Activated naive CD8-positive, alpha-beta T cell treated with anti-CD3 and anti-CD28 coated beads, Interleukin-2, amount 10 ng/mL, durations not matched to agents 7 days and 5 days (primary cell): Measurements from ENCODE around the gene IFIT2. TPM values are rescaled to one million over a fixed set of nuclear protein-coding genes. Genes with fewer than 3 reads are reported as not detected.
"Not testable (repeated sequence)": the region's sequence is repeated elsewhere in the genome, so short reads cannot be mapped to it uniquely, and the experiment has no call there.

Experiments
- ATAC-seq: fragments of 150-1000 bp; cut with Tn5 transposase; one replicate; pipeline ENCODE4 v1.10.0; 2021; ENCODE audit warnings: low read depth, moderate library complexity
- POLR2A ChIA-PET: fragments of 350-600 bp; sonication (Branson Sonifier 250); formaldehyde crosslinking; loops from one replicate; lab custom pipeline; 2021; ENCODE audit warnings: antibody characterized with exemption; lab: Charles Lee
- DNase-seq: peaks from one replicate; pipeline ENCODE4 v3.0.0; 2021
- H3K27ac Mint-ChIP-seq: one replicate; pipeline ENCODE4 v1.8.0; 2022; ENCODE audit warnings: mild to moderate bottlenecking, mixed read lengths
- H3K27me3 Mint-ChIP-seq: one replicate; pipeline ENCODE4 v1.8.0; 2022; ENCODE audit warnings: mild to moderate bottlenecking, moderate library complexity, mixed read lengths
- H3K36me3 Mint-ChIP-seq: one replicate; pipeline ENCODE4 v1.8.0; 2021; ENCODE audit warnings: mild to moderate bottlenecking, mixed read lengths
- H3K4me1 Mint-ChIP-seq: one replicate; pipeline ENCODE4 v1.8.0; 2021; ENCODE audit warnings: mixed read lengths
- H3K4me3 Mint-ChIP-seq: one replicate; pipeline ENCODE4 v1.8.0; 2022; ENCODE audit warnings: mild to moderate bottlenecking, moderate library complexity, mixed read lengths
- H3K9me3 Mint-ChIP-seq: one replicate; pipeline ENCODE4 v1.8.0; 2021; ENCODE audit warnings: mixed read lengths
- total RNA-seq, 2 experiments: library from RNA; stranded (reverse); gene quantifications; one replicate each; pipeline ENCODE4 v1.2.3, GENCODE V29; 2021

IFIT2 gene
- total RNA-seq, 2 experiments from 2014 or later, result 18.5 to 21.6 TPM

- peaks cover 17% of the 10 kb centered on the region for H3K4me1 Mint-ChIP-seq
- no peaks in the 10 kb centered on the region for H3K9me3 Mint-ChIP-seq
- H3K27me3 Mint-ChIP-seq, result no peaks in the 10 kb centered on the region
- H3K27ac Mint-ChIP-seq, result no peak overlapping the region
- POLR2A ChIA-PET, result interaction anchor here (1.3 to 1.6 kb wide), 2 partner anchors 10 to 14 kb away, joined by 3 read pairs; no protein-coding TSS in a partner anchor
- ATAC-seq, result no peak
- no peak for DNase-seq
- peaks cover 59% of the 10 kb centered on the region for H3K36me3 Mint-ChIP-seq
- no peak overlapping the region for H3K4me3 Mint-ChIP-seq
Measured at GRCh38 chr10:89341649-89342048, 39.8 kb downstream of the IFIT2 start.

DNA sequence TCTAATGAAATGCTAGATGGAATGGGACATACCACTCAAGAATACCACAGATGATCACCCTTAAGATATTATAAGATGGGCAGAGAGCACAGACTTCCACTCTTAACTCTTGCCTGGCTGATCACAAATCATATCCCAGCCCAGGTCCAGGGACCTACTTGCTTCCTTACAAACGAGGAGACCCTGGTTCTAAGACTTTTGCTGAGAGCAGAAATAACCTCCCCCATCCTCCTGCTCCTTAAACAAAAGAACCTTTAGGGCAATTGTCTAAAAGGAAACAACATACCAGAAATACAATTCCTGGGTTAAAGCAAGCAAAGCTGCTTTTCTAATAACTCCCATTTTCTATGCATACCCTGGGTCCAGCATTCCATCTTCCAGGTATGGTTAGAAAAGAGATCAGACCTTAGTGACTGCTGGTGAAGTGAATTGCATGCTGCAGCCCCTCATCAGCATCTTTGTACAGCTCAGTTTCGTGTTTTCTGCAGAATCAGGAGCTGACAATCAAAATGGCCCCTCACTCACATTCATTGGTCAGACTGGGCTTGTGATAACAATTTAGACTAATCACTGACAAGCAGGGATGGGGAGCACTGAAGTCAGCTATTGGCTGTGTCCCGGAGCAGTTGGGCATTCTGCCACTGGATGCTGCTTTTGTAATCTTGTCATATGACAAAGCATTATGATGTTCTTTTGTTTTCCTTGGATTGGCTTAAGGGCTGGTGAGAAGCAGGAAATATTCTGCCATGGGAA lies 40.5 kb downstream of the IFIT2 start:
- Mint-ChIP-seq H3K27ac (no peak overlapping the region), H3K4me3 (no peak overlapping the region), H3K9me3 (no peaks in the 10 kb centered on the region), H3K4me1 (peaks cover 11% of the 10 kb centered on the region), H3K36me3 (peaks cover 53% of the 10 kb centered on the region), H3K27me3 (no peaks in the 10 kb centered on the region)
- ATAC-seq (no peak), DNase-seq (no peak)
- POLR2A ChIA-PET, result interaction anchor here (1.6 kb wide), 1 partner anchor 13 kb away, joined by 3 read pairs; no protein-coding TSS in a partner anchor

DNA sequence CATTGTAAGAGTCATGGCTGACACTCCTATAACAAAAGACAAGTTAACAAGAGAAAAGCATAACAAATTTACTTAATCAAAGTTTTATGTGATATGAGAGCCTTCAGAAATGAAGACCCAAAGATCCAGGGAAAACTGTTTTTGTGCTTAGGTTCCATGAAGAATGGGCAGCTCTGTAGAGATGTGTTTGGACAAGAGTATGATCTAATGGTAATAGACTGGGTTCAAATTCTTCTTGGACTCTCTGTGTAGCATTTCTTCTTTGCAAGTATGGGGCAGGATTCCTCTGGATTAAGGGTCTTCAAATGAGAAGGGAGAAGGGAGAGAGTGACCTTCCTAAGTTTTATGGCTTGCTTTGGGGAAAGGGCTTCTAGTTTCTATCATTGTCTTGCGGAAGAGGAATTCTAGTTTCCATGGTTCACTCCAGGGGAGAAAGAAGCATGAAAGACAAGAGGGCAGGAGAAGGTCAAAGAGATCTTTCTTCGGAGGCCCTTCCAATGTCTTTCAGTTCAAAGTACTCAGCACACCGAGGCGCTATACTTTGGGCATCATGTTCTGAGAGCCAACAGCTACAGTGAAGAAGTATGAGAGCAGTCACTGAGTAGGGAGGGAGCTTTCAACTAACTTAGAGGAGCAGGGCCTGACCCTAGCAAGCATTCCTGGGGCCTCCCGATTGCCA lies 41.4 kb downstream of the IFIT2 start:
- Mint-ChIP-seq H3K27me3 (peaks cover 4% of the 10 kb centered on the region), H3K9me3 (no peaks in the 10 kb centered on the region), H3K4me3 (no peak overlapping the region), H3K36me3 (peaks cover 48% of the 10 kb centered on the region), H3K4me1 (peaks cover 5% of the 10 kb centered on the region), H3K27ac (no peak overlapping the region)
- no peak for DNase-seq
- ATAC-seq, result no peak
- POLR2A ChIA-PET, result interaction anchor here (0.8 to 1.5 kb wide), 2 partner anchors 12 to 71 kb away, joined by 4 to 5 read pairs; partner anchors contain the start of gene IFIT5

GRCh38 chr10:89344156-89344555 lies 42.3 kb downstream of the IFIT2 start:
- POLR2A ChIA-PET, result interaction anchor here (0.8 to 1.5 kb wide), 2 partner anchors 13 to 70 kb away, joined by 4 to 5 read pairs; partner anchors contain the start of gene IFIT5
- H3K4me3 Mint-ChIP-seq, result no peak overlapping the region
- peaks cover 3% of the 10 kb centered on the region for H3K4me1 Mint-ChIP-seq
- H3K27me3 Mint-ChIP-seq, result peaks cover 4% of the 10 kb centered on the region
- H3K36me3 Mint-ChIP-seq, result peaks cover 39% of the 10 kb centered on the region
- DNase-seq, result no peak
- ATAC-seq, result no peak
- H3K9me3 Mint-ChIP-seq, result no peaks in the 10 kb centered on the region
- no peak overlapping the region for H3K27ac Mint-ChIP-seq

DNA sequence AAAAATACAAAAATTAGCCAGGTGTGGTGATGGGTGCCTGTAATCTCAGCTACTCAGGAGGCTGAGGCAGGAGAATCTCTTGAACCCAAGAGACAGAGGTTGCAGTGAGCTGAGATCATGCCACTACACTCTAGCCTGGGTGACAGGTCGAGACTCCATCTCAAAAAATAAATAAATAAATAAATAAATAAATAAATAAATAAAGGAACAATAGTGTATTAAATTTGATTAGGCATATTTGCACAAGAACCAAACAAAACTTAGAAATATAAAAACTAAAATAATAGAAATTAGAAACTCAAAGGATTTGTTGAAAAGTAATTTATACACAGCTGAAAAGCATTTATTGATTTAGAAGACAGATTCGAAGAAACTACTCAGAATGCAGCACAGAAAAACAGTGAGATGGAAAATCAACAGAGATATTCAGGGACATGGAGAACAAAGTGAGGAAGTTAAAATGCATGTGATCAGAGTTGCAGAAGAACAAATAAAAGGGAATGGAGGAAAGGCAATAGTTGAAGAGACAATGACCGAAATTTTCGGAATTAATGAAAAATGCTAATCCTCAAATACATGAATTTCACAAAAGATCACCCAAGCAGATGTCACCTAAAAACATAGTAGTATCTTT lies 43.6 kb downstream of the IFIT2 start:
- H3K27me3 Mint-ChIP-seq, result peaks cover 4% of the 10 kb centered on the region
- DNase-seq (no peak), ATAC-seq (no peak)
- peaks cover 26% of the 10 kb centered on the region for H3K36me3 Mint-ChIP-seq
- no peak overlapping the region for H3K27ac Mint-ChIP-seq
- POLR2A ChIA-PET, result no interaction called here
- H3K9me3 Mint-ChIP-seq, result no peaks in the 10 kb centered on the region
- H3K4me3 Mint-ChIP-seq, result no peak overlapping the region
- peaks cover under 1% of the 10 kb centered on the region for H3K4me1 Mint-ChIP-seq

- Mint-ChIP-seq H3K4me3 (no peak overlapping the region), H3K27me3 (peaks cover 4% of the 10 kb centered on the region)
Measured at GRCh38 chr10:89346405-89347254, 44.8 kb downstream of the IFIT2 start.

GRCh38 chr10:89347701-89348457 lies 46.0 kb downstream of the IFIT2 start:
- Mint-ChIP-seq H3K9me3 (no peaks in the 10 kb centered on the region), H3K27ac (no peak overlapping the region), H3K4me1 (peaks cover 18% of the 10 kb centered on the region), H3K36me3 (peaks cover 6% of the 10 kb centered on the region), H3K4me3 (no peak overlapping the region), H3K27me3 (peaks cover 4% of the 10 kb centered on the region)
- ATAC-seq (no peak), DNase-seq (no peak)
- POLR2A ChIA-PET, result no interaction called here

More at GRCh38 chr10:89346405-89347254, 44.8 kb downstream of the IFIT2 start:
- H3K27ac Mint-ChIP-seq, result no peak overlapping the region
- DNase-seq, result no peak
- no peak for ATAC-seq
- no peaks in the 10 kb centered on the region for H3K9me3 Mint-ChIP-seq
- peaks cover 16% of the 10 kb centered on the region for H3K36me3 Mint-ChIP-seq
- POLR2A ChIA-PET, result no interaction called here
- peaks cover 11% of the 10 kb centered on the region for H3K4me1 Mint-ChIP-seq

GRCh38 chr10:89348481-89348880 lies 46.6 kb downstream of the IFIT2 start:
- peaks cover 18% of the 10 kb centered on the region for H3K4me1 Mint-ChIP-seq
- H3K4me3 Mint-ChIP-seq, result no peak overlapping the region
- peaks cover 6% of the 10 kb centered on the region for H3K27me3 Mint-ChIP-seq
- ATAC-seq, result no peak
- no peak for DNase-seq
- no peaks in the 10 kb centered on the region for H3K9me3 Mint-ChIP-seq
- H3K36me3 Mint-ChIP-seq, result peaks cover 1% of the 10 kb centered on the region
- no peak overlapping the region for H3K27ac Mint-ChIP-seq
- POLR2A ChIA-PET, result no interaction called here

- POLR2A ChIA-PET, result no interaction called here
- ATAC-seq, result no peak
- no peak for DNase-seq
- no peaks in the 10 kb centered on the region for H3K36me3 Mint-ChIP-seq
- H3K9me3 Mint-ChIP-seq, result no peaks in the 10 kb centered on the region
- H3K4me3 Mint-ChIP-seq, result no peak overlapping the region
- H3K27me3 Mint-ChIP-seq, result peaks cover 6% of the 10 kb centered on the region
- H3K27ac Mint-ChIP-seq, result no peak overlapping the region
- peaks cover 18% of the 10 kb centered on the region for H3K4me1 Mint-ChIP-seq
Measured at GRCh38 chr10:89348975-89349374, 47.1 kb downstream of the IFIT2 start.

DNA sequence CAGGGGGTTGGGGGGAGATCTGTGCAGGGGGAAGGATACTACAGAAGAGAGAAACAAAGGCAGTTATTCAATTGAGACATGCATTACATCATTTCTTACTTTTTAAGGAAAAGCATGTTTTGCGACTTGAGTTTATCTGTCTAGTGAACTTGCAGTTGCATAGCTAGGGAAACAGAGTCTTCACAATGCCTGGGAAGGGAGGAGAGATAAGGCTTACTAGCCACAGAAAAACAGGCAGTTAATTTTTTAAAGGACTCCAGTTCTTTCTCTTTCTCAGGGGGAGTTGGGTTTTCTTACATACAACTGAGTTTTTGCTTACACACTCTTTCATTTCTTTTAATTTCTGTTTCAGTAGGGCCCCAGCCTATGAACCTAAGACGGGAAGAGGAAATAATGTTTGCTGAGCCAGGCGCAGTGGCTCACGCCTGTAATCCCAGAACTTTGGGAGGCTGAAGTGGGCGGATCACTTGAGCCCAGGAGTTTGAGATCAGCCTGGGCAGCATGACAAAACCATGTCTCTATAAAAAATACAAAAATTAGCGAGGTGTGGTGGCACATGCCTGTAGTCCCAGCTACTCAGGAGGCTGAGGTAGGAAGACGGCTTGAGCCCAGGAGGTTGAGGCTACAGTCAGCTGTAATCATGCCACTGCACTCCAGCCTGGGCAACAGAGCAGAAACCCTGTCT lies 48.9 kb downstream of the IFIT2 start:
- not testable (repeated sequence) for DNase-seq, H3K9me3 Mint-ChIP-seq, H3K36me3 Mint-ChIP-seq, H3K27me3 Mint-ChIP-seq, ATAC-seq, H3K27ac Mint-ChIP-seq, H3K4me3 Mint-ChIP-seq
- peaks cover 21% of the 10 kb centered on the region for H3K4me1 Mint-ChIP-seq
- POLR2A ChIA-PET, result interaction anchor here (1.0 kb wide), 1 partner anchor 38 kb away, joined by 4 read pairs; no protein-coding TSS in a partner anchor

DNA sequence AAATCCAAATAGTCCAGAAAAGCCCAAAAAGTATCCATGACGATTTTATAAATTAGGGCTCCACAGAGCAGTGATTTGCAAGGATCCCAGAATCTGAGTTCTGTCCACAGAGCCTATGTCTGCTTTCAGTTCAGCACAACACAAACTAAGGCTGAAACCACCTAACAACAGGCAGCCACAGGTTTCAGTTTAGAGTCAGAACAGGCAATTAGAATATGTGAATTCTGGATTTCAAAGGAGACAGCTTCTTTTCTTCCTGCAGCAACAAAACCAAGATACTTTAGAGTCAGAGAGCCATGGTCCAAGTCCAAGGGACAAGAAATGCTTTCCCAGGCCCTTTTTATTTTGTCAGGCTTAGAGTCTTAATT lies 49.5 kb downstream of the IFIT2 start:
- Mint-ChIP-seq H3K4me3 (no peak overlapping the region), H3K4me1 (peaks cover 21% of the 10 kb centered on the region), H3K27me3 (peaks cover 8% of the 10 kb centered on the region), H3K9me3 (no peaks in the 10 kb centered on the region), H3K36me3 (no peaks in the 10 kb centered on the region), H3K27ac (no peak overlapping the region)
- ATAC-seq (peak; percentile 78), DNase-seq (no peak)
- POLR2A ChIA-PET, result interaction anchor here (1.0 kb wide), 1 partner anchor 38 kb away, joined by 4 read pairs; no protein-coding TSS in a partner anchor
